ENCODE measurements around the gene TCF7.

Gene TCF7

DNA sequence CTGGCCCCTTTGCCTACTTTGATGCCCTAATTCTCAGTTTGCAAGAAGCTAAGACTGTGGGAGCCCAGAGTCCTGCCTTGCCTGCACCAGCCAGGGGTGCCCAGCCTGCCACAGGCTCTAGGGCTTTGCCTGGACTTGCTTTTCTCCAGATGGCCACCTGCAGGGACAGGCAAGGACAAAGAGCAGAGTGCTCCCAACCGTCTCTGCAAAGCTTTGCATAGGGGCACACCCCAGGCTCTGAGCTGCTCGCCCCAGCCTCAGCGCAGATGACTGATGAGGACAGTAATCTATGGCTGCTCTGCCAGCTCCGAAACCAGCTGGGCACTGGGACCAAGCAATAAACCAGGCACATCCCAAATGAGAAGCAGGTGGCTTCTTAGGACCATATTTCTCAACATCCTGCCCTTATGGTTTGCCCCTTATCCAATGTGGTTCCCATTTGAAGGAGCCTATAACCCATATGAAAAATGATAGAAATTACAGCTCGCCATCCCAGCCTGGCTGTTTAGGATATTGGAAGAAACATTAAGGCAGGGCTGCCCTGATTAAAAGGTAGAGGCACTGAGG, 25.4 kb upstream of the TCF7 start:
- in situ Hi-C loops (cut with MboI; ENCODE audit: low sequenced_read_pairs, unreplicated experiment), result no loop called here
- no peak for DNase-seq (ENCODE audit: low spot score)
- TF ChIP-seq, protein P1, sequence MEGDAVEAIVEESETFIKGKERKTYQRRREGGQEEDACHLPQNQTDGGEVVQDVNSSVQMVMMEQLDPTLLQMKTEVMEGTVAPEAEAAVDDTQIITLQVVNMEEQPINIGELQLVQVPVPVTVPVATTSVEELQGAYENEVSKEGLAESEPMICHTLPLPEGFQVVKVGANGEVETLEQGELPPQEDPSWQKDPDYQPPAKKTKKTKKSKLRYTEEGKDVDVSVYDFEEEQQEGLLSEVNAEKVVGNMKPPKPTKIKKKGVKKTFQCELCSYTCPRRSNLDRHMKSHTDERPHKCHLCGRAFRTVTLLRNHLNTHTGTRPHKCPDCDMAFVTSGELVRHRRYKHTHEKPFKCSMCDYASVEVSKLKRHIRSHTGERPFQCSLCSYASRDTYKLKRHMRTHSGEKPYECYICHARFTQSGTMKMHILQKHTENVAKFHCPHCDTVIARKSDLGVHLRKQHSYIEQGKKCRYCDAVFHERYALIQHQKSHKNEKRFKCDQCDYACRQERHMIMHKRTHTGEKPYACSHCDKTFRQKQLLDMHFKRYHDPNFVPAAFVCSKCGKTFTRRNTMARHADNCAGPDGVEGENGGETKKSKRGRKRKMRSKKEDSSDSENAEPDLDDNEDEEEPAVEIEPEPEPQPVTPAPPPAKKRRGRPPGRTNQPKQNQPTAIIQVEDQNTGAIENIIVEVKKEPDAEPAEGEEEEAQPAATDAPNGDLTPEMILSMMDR (IDR thresholded peaks at IDR 0.05; ENCODE audit: borderline replicate concordance, control extremely low read depth, extremely low read depth, insufficient read depth, missing control alignments), result no peak

DNA sequence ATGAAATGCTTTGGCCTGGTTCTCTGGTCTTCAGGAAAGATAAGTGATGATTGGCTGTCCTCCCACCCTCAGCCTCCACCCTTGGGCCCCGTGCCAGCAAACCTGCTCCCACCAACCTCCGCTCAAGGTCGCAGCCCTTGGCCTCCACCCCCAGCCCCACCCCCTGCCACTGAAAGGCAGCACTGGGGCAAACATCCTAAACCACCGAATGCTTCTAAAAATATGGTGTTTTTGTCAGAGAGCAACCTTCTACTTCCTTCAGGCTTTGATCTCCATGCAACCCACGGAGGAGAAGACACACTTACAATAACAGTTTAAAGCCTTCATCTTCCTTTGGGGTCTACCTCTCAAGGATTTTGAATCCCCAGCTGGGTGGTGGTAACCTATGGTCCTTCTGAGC, 24.0 kb upstream of the TCF7 start:
- TF ChIP-seq, protein P1 (IDR thresholded peaks at IDR 0.05; ENCODE audit: borderline replicate concordance, control extremely low read depth, extremely low read depth, insufficient read depth, missing control alignments), result no peak
- in situ Hi-C loops (cut with MboI; ENCODE audit: low sequenced_read_pairs, unreplicated experiment), result no loop called here
- DNase-seq (ENCODE audit: low spot score), result no peak

DNA sequence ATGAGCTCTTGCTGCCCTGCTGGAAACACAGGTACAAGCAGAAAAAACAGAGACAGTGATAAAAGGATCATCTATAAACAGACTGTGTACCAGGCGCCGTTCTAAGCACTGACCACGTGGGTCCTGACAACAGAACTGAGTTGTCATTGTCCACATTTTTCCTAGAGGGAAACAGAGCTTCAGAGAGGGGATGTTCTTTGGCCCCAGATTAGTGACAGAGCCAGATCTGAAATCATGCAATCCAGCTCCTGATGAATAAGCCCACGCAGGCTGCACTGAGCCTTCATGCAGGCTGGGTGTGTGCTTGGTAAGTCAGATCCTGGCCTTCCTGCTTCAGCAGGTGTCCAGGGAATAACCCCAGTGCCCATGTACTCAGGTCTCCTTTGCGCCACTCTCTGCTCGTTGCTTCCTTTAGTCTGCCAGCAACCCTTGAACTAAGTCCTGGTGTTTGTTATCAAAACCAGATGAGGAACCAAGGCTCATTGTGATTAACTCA, 22.8 kb upstream of the TCF7 start:
- in situ Hi-C loops (cut with MboI; ENCODE audit: low sequenced_read_pairs, unreplicated experiment), result no loop called here
- no peak for DNase-seq (ENCODE audit: low spot score)
- TF ChIP-seq, protein P1 (IDR thresholded peaks at IDR 0.05; ENCODE audit: borderline replicate concordance, control extremely low read depth, extremely low read depth, insufficient read depth, missing control alignments), result no peak

DNA sequence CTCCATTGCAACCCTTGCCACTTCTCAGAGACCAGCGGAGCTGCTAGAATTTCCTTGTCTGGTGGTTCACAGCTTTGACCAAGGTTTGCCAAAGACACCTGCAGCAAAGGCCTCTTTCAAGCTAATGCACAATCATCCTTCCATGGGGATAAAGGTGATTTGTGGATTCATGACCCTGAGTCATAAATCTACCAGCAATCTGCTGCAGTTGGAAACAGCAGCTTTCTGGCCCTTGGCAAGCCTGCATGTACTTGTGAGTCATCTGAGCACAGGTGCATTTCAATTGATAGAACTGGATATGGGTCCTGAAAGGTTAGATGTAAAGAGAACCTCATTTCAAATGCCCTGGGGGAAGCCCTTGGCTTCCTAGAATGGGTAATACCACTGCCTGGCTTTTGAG, 21.6 kb upstream of the TCF7 start:
- TF ChIP-seq, protein P1 (IDR thresholded peaks at IDR 0.05; ENCODE audit: borderline replicate concordance, control extremely low read depth, extremely low read depth, insufficient read depth, missing control alignments), result no peak
- no peak for DNase-seq (ENCODE audit: low spot score)
- in situ Hi-C loops (cut with MboI; ENCODE audit: low sequenced_read_pairs, unreplicated experiment), result no loop called here

DNA sequence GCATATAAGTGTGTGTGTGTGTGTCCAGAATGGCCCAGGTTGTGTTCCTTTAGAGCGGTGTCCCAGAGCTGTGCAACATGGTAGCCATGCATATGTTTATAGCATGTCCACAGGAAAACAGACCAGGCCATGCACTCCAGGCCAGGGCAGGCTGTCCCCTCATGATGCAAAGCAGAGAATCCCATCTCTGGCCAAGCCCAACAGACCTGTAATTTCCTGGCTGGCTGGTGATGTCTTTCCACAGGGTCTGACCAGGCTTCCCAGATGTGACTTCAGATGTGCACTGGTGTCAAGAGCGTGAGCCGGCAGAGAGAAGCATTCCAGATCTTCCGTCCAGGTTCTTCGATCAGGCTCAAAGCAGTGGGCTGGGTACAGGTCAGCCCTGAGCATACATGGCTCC, 21.1 kb upstream of the TCF7 start:
- DNase-seq (ENCODE audit: low spot score), result no peak
- in situ Hi-C loops (cut with MboI; ENCODE audit: low sequenced_read_pairs, unreplicated experiment), result no loop called here
- TF ChIP-seq, protein P1 (IDR thresholded peaks at IDR 0.05; ENCODE audit: borderline replicate concordance, control extremely low read depth, extremely low read depth, insufficient read depth, missing control alignments), result no peak

DNA sequence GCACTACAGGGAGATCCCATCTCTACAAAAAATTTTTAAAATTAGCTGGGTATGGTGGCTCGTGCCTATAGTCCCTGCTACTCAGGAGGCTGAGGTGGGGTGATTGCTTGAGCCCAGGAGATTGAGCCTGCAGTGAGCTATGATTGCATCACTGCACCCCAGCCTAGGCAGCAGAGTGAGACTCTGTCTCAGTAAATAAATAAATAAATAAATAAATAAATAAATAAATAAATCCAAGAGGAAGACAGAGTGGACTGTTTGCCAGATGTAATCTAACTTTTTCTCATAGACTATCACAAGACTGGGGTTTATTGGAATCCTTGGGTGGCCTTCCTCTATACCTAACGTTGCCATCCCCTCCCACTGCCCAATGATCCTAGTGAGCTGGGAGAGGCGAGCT, 19.2 kb upstream of the TCF7 start:
- no peak for DNase-seq (ENCODE audit: low spot score)
- in situ Hi-C loops (cut with MboI; ENCODE audit: low sequenced_read_pairs, unreplicated experiment), result no loop called here
- TF ChIP-seq, protein P1 (IDR thresholded peaks at IDR 0.05; ENCODE audit: borderline replicate concordance, control extremely low read depth, extremely low read depth, insufficient read depth, missing control alignments), result no peak

Measured in GM13976 (cell line).